Activated T-helper 2 cell treated with anti-CD3 and anti-CD28 coated beads, Interferon-gamma antibody, Interleukin-2, Interleukin-4, amounts not matched to agents 10 μg/mL and 5 μg/mL and 100 μg/mL, durations not matched to agents 14 hours and 24 hours and 36 hours (primary cell): Measurements from ENCODE around the gene CLPTM1L. TPM values are rescaled to one million over a fixed set of nuclear protein-coding genes. Genes with fewer than 3 reads are reported as not detected.
"Not testable (repeated sequence)": the region's sequence is repeated elsewhere in the genome, so short reads cannot be mapped to it uniquely, and the experiment has no call there.

ENCODE experiments used
- DNase-seq: peaks from one replicate; pipeline ENCODE4 v3.0.0; 2021; ENCODE audit warnings: low spot score
- H3K27ac Mint-ChIP-seq: one replicate; pipeline ENCODE4 v1.8.0; 2021; ENCODE audit warnings: mixed read lengths
- H3K27me3 Mint-ChIP-seq: one replicate; pipeline ENCODE4 v1.8.0; 2021; ENCODE audit warnings: low read depth, mixed read lengths
- H3K36me3 Mint-ChIP-seq: one replicate; pipeline ENCODE4 v1.8.0; 2021; ENCODE audit warnings: low read depth, mixed read lengths
- H3K4me1 Mint-ChIP-seq: one replicate; pipeline ENCODE4 v1.8.0; 2021; ENCODE audit warnings: low read depth, mixed read lengths
- H3K4me3 Mint-ChIP-seq: one replicate; pipeline ENCODE4 v1.8.0; 2021; ENCODE audit warnings: low read depth, mild to moderate bottlenecking, moderate library complexity, mixed read lengths
- H3K9me3 Mint-ChIP-seq: one replicate; pipeline ENCODE4 v1.8.0; 2021; ENCODE audit warnings: mixed read lengths
- intact Hi-C: fragments of 100-400 bp; cut with micrococcal nuclease; formaldehyde crosslinking; loops from one replicate; pipeline ENCODE4 v1.15.1; 2023
- total RNA-seq: library from RNA; stranded (reverse); gene quantifications from 2 replicates; pipeline ENCODE4 v1.2.3, GENCODE V29; 2022

The CLPTM1L gene
- total RNA-seq, 1 donor from 2014 or later = 102 TPM

DNA sequence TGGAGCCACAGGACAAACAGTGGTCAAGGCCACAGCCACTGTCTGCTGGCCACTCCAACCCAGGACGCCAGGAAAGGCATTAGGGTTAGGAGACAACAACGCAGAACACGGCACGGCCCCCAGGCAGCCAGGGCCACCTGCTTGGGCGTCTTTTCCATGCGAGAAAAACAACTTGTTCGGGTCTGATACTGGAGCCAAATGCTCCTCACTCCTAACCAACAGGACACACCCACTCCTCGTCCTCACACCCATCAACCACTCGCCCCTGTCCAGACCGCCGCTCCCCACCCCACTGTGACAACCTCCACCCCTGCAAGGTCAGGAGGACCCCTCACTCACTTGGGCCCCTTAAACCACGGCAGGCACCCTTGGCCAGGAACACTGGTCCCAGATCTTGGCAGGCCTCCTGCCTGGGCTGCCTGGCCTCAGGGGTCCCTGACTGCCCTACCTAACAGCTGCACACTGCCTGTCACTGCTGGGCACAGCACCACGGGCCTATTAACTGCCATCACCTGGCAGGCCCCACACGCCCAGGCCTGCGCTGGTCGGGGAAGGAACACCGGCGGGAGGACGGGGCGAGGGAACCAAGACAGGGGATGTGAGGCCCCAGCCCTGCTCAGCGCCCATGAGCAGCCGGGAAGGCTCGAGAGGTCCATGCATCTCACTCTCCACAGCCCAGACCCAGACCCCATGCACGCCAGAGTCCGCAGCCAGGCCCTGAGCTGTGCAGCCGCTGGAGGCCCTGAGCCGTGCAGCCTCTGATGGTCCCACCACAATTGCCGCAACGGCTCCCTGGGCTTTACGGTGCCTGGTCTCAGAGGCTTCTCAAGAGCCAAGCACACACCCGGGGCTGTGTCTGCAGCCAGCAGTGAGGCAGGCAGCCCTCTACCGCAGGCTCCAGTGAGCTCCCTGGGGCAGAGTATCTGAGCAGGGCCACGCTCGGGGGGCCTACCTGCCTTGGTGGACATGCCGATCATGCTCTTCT, 13.8 kb downstream of the CLPTM1L start:
- Mint-ChIP-seq H3K27me3 (no peaks in the 10 kb centered on the region), H3K4me1 (peaks cover 1% of the 10 kb centered on the region), H3K36me3 (peaks cover 54% of the 10 kb centered on the region), H3K9me3 (no peaks in the 10 kb centered on the region), H3K27ac (no peak overlapping the region), H3K4me3 (no peak overlapping the region)
- intact Hi-C loops = no loop called here
- DNase-seq = no peak

DNA sequence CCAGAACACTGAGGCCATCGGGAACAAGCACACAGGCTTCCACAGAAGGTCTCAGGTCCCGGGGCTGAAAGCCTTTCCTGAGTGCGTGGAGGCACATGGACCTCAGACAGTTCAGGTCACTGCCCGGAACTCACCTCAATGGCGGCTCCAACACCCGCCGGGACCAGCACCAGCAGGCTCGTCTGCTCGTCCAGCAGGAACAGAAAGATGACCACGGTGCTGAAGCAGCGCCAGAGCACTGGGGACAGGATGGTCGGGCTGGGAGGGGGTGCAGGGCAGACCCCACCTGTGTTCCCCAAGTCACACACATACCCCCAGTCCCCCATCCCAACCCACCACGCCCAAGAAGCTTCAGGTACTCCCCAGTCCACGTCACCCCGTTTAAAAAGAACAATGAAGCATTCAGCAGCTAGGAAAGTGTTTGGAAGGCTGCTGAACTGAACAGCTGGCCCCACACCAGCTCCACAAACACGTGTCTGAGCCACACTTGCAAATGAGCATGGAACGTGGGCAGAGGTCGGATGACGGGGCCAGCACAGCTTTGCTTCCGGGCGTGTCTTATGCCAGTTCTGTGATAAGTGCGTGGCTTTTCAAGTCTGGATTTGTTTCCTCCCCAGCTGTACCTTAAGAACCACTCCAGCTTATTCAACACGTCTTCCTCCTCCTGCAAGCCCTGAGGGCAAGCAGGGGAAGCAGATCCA, 14.6 kb downstream of the CLPTM1L start:
- H3K27ac Mint-ChIP-seq = no peak overlapping the region
- H3K36me3 Mint-ChIP-seq = peaks cover 55% of the 10 kb centered on the region
- H3K27me3 Mint-ChIP-seq = no peaks in the 10 kb centered on the region
- intact Hi-C loops = no loop called here
- H3K4me3 Mint-ChIP-seq = no peak overlapping the region
- no peaks in the 10 kb centered on the region for H3K4me1 Mint-ChIP-seq
- no peak for DNase-seq
- H3K9me3 Mint-ChIP-seq = no peaks in the 10 kb centered on the region

DNA sequence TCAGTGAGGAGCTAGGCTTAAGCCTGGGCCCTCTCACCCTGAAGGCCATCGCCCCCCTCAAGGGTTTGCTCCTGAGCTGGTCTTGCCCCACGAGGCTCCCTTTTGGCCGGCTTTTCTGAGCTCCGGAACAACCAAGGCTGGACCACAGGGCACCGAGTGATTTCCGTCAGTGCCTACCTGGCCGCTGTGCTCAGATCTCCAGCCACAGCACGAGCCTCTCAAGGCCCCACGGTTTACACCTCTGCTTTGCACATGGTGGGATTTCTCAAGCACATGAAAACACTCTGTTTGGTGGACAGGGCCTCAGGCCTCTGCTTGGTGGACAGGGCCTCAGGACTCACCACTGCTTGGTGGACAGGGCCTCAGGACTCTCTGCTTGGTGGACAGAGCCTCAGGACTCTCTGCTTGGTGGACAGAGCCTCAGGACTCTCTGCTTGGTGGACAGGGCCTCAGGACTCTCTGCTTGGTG, 15.8 kb downstream of the CLPTM1L start:
- H3K27me3 Mint-ChIP-seq = no peaks in the 10 kb centered on the region
- no peak overlapping the region for H3K27ac Mint-ChIP-seq
- no peaks in the 10 kb centered on the region for H3K4me1 Mint-ChIP-seq
- no peaks in the 10 kb centered on the region for H3K9me3 Mint-ChIP-seq
- H3K36me3 Mint-ChIP-seq = peaks cover 53% of the 10 kb centered on the region
- intact Hi-C loops = no loop called here
- no peak for DNase-seq
- no peak overlapping the region for H3K4me3 Mint-ChIP-seq

DNA sequence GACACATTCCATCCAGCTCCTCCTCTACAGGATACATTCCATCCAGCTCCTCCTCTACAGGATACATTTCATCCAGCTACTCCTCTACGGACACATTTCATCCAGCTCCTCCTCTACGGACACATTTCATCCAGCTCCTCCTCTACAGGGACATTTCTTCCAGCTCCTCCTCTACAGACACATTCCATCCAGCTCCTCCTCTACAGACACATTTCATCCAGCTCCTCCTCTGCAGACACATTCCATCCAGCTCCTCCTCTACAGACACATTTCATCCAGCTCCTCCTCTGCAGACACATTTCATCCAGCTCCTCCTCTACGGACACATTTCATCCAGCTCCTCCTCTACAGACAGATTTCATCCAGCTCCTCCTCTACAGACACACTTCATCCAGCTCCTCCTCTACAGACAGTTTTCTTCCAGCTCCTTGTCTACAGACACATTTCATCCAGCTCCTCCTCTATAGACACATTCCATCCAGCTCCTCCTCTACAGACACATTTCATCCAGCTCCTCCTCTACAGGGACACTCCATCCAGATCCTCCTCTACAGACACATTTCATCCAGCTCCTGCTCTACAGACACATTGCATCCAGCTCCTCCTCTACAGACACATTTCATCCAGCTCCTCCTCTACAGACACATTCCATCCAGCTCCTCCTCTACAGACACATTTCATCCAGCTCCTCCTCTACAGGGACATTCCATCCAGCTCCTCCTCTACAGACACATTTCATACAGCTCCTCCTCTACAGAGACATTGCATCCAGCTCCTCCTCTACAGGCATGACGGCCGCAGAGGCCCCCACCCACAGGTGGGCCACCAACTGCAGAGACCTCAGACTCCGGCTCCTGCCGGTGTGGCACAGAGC, 16.4 kb downstream of the CLPTM1L start:
- H3K27me3 Mint-ChIP-seq, H3K4me3 Mint-ChIP-seq, H3K9me3 Mint-ChIP-seq, H3K4me1 Mint-ChIP-seq, H3K27ac Mint-ChIP-seq, DNase-seq, intact Hi-C loops: not testable (repeated sequence)
- H3K36me3 Mint-ChIP-seq = peaks cover 53% of the 10 kb centered on the region

DNA sequence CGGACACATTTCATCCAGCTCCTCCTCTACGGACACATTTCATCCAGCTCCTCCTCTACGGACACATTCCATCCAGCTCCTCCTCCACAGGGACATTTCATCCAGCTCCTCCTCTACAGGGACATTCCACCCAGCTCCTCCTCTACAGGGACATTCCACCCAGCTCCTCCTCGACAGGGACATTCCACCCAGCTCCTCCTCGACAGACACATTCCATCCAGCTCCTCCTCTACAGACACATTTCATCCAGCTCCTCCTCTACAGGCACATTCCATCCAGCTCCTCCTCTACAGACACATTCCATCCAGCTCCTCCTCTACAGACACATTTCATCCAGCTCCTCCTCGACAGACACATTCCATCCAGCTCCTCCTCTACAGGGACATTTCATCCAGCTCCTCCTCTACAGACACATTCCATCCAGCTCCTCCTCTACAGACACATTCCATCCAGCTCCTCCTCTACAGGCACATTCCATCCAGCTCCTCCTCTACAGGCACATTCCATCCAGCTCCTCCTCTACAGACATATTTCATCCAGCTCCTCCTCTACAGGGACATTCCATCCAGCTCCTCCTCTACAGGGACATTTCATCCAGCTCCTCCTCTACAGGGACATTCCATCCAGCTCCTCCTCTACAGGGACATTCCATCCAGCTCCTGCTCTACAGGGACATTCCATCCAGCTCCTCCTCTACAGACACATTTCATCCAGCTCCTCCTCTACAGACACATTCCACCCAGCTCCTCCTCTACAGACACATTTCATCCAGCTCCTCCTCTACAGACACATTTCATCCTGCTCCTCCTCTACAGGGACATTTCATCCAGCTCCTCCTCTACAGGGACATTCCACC, 17.8 kb downstream of the CLPTM1L start:
- intact Hi-C loops, H3K4me3 Mint-ChIP-seq, H3K27me3 Mint-ChIP-seq, H3K9me3 Mint-ChIP-seq, H3K27ac Mint-ChIP-seq, H3K4me1 Mint-ChIP-seq, DNase-seq: not testable (repeated sequence)
- H3K36me3 Mint-ChIP-seq = peaks cover 43% of the 10 kb centered on the region

DNA sequence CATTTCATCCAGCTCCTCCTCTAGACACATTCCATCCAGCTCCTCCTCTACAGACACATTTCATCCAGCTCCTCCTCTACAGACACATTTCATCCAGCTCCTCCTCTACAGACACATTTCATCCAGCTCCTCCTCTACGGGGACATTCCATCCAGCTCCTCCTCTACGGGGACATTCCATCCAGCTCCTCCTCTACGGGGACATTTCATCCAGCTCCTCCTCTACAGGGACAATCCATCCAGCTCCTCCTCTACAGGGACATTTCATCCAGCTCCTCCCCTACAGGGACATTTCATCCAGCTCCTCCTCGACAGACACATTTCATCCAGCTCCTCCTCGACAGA, 18.4 kb downstream of the CLPTM1L start:
- H3K9me3 Mint-ChIP-seq, intact Hi-C loops, H3K4me1 Mint-ChIP-seq, H3K27me3 Mint-ChIP-seq, H3K27ac Mint-ChIP-seq, H3K4me3 Mint-ChIP-seq, DNase-seq: not testable (repeated sequence)
- H3K36me3 Mint-ChIP-seq = peaks cover 45% of the 10 kb centered on the region

DNA sequence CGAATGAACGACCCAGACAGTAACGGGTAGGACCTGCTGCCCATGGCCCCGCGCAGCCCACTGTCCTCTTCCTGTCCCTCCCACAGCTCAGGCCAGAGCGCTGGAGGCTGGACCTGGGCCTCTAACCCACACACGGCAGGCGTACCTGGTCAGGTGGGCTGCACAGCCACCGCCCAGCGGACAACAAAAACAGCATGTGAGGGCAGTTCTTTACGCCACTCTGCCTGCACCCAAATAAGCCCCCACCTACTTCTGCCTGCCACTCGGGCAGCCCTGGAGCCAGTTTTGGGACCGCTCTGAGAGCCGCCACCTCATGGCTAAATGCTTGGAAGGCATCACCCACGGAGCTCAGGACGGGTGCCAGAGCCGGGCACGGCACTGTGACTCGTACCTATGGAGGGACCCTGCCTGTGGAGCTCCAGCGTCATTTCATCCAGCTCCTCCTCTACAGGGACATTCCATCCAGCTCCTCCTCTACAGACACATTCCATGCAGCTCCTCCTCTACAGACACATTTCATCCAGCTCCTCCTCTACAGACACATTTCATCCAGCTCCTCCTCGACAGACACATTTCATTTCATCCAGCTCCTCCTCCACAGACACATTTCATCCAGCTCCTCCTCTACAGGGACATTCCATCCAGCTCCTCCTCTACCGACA, 18.9 kb downstream of the CLPTM1L start:
- intact Hi-C loops = no loop called here
- Mint-ChIP-seq H3K27me3 (no peaks in the 10 kb centered on the region), H3K36me3 (peaks cover 47% of the 10 kb centered on the region), H3K9me3 (no peaks in the 10 kb centered on the region), H3K4me3 (no peak overlapping the region), H3K27ac (no peak overlapping the region), H3K4me1 (no peaks in the 10 kb centered on the region)
- no peak for DNase-seq

DNA sequence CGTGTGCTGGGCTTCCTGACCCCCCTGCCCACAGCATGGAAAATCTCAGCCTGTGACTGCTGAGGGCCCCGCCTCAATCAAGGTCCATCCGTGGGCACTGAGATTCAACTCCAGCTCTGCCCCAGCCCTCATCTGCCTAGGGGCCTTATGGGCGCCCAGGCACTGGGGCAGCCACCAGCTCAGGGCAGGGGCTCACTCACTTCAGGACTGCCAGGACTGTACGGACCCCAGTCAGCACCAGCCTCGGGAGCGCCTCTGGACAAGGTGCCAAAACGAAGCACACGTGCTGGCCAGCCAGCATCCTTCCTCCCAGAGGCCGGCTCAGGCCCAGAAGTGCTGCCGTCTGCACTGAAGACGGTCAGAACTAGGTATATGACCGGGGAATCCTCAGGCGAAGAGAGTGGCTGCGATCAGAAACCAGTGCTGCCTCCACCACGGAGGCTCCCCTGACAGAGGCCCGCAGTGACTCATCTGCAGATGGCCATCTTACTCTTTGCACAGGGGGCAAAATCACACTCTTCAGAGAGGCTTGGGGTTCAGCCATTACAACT, 19.6 kb downstream of the CLPTM1L start:
- no peak overlapping the region for H3K27ac Mint-ChIP-seq
- no peaks in the 10 kb centered on the region for H3K9me3 Mint-ChIP-seq
- no peaks in the 10 kb centered on the region for H3K4me1 Mint-ChIP-seq
- intact Hi-C loops = no loop called here
- H3K27me3 Mint-ChIP-seq = no peaks in the 10 kb centered on the region
- DNase-seq = no peak
- H3K36me3 Mint-ChIP-seq = peaks cover 46% of the 10 kb centered on the region
- no peak overlapping the region for H3K4me3 Mint-ChIP-seq

DNA sequence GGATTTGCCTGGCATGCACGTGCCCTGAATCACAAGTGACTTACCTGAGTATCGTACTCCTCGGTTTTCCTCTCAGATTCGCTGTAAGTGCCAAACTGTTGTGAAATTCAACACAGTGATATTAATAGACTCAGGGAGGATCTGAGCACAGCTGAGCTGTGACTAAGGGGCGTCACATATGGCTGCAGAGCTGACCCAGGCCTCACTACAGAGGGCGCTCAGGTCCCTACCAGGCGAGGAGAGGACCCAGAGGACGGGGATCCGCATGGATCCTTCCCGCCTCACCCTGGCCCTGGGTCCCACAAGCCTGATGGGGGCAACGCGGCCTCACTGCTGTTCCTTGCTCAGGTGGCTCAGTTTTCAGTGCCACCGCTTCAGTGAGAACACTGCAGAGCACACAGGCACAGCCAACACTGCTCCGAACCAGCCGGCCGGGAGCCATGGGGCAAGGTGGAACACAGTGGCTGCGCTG, 20.1 kb downstream of the CLPTM1L start:
- no peaks in the 10 kb centered on the region for H3K9me3 Mint-ChIP-seq

DNA sequence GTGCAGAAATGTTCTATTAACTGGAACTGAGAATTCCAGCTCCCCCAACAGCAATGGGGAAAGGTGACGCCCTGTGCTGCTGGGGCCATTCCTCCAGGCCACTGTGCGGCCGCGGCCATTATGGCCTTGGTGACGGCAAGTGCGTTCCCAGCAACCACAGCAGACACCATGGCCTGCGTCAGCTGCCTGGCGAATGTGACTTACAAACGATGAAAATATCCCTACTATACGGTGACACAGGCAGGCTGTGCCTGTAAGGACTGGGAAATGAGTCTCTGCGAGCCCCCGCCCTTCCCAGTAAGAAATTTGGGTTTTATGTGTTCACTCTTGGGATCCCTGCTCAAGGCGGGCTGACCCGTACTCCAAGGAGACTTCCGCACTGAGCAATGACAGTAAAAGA, 20.6 kb downstream of the CLPTM1L start:
- intact Hi-C loops = no loop called here

More for the DNA sequence above, 20.1 kb downstream of the CLPTM1L start:
- H3K27ac Mint-ChIP-seq = no peak overlapping the region
- H3K27me3 Mint-ChIP-seq = no peaks in the 10 kb centered on the region
- H3K4me1 Mint-ChIP-seq = no peaks in the 10 kb centered on the region
- intact Hi-C loops = no loop called here
- H3K4me3 Mint-ChIP-seq = no peak overlapping the region
- peaks cover 50% of the 10 kb centered on the region for H3K36me3 Mint-ChIP-seq
- DNase-seq = no peak

DNA sequence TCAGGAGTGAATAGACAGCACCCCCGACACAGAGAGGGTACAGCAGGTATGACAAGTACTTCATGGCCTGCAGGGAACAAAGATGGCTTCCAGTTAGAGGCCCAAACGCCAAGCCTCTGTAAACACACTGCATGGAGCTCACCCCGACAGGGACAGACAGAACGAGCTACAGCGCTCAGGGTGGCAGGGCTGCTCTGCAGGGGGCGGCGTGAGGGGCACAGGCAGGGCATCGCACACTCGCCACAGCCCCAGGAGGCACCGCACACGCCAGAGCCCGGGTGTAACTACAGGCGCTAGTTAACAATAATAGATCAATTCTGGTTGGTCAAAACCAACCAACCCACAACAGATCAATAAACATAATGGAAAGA, 21.1 kb downstream of the CLPTM1L start:
- Mint-ChIP-seq H3K9me3 (no peaks in the 10 kb centered on the region), H3K4me1 (no peaks in the 10 kb centered on the region), H3K27me3 (no peaks in the 10 kb centered on the region), H3K36me3 (peaks cover 60% of the 10 kb centered on the region), H3K4me3 (no peak overlapping the region), H3K27ac (no peak overlapping the region)
- intact Hi-C loops = no loop called here
- no peak for DNase-seq

More for the DNA sequence above, 20.6 kb downstream of the CLPTM1L start:
- no peaks in the 10 kb centered on the region for H3K9me3 Mint-ChIP-seq
- no peak overlapping the region for H3K4me3 Mint-ChIP-seq
- no peak for DNase-seq
- no peak overlapping the region for H3K27ac Mint-ChIP-seq
- H3K4me1 Mint-ChIP-seq = no peaks in the 10 kb centered on the region
- no peaks in the 10 kb centered on the region for H3K27me3 Mint-ChIP-seq
- H3K36me3 Mint-ChIP-seq = peaks cover 55% of the 10 kb centered on the region
